Liver (tissue), 9 donors: ENCODE measurements around the gene S100A1. TPM values are rescaled to one million over a fixed set of nuclear protein-coding genes. Genes with fewer than 3 reads are reported as not detected.
A peak's percentile ranks its signal among the peaks of the same experiment; 100 is the strongest.

Experiments used
- DNase-seq: peaks from one replicate; pipeline ENCODE4 v3.0.0-alpha.2; 2017; ENCODE audit warnings: low spot score
- H3K27ac ChIP-seq, 2 donors: one replicate each; pipeline ENCODE4 v1.7.0; 2013; ENCODE audit warnings: inconsistent platforms in 2 of 2, low read length in 2 of 2, control low read depth in 1 of 2, low read depth in 1 of 2, mild to moderate bottlenecking in 1 of 2
- H3K27me3 ChIP-seq, 4 donors: one replicate each; pipeline versions ENCODE4 v1.6.1 to v1.7.0; 2013; ENCODE audit warnings: low read length in 3 of 4, inconsistent platforms in 1 of 4, mild to moderate bottlenecking in 1 of 4, moderate library complexity in 1 of 4; ENCODE audit not compliant: control insufficient read depth in 4 of 4, insufficient read depth in 4 of 4
- H3K36me3 ChIP-seq, 4 donors: one replicate each; pipeline versions ENCODE4 v1.6.1 to v1.7.0; 2013; ENCODE audit warnings: low read length in 3 of 4, mild to moderate bottlenecking in 3 of 4, low read depth in 1 of 4, moderate library complexity in 1 of 4; ENCODE audit not compliant: control insufficient read depth in 4 of 4, insufficient read depth in 3 of 4
- H3K4me1 ChIP-seq, 4 donors: one replicate each; pipeline versions ENCODE4 v1.6.1 to v1.7.0; 2013; ENCODE audit warnings: low read length in 3 of 4, mild to moderate bottlenecking in 3 of 4, moderate library complexity in 1 of 4; ENCODE audit not compliant: control insufficient read depth in 4 of 4, insufficient read depth in 4 of 4
- H3K4me3 ChIP-seq, 3 donors: one replicate each; pipeline versions ENCODE4 v1.6.1 to v1.7.0; 2013; ENCODE audit warnings: low read length in 3 of 3, control low read depth in 1 of 3, low read depth in 1 of 3, mild to moderate bottlenecking in 1 of 3
- H3K9ac ChIP-seq, 2 donors: one replicate each; pipeline ENCODE4 v1.7.0; 2013; ENCODE audit warnings: low read length in 2 of 2, mild to moderate bottlenecking in 2 of 2, moderate library complexity in 2 of 2, control low read depth in 1 of 2, low read depth in 1 of 2
- H3K9me3 ChIP-seq, 4 donors: one replicate each; pipeline versions ENCODE4 v1.6.1 to v1.7.0; 2013; ENCODE audit warnings: low read length in 3 of 4; ENCODE audit not compliant: control insufficient read depth in 4 of 4
- ATF3 ChIP-seq: IDR thresholded peaks from 2 replicates; pipeline ENCODE4 v1.6.1; 2016; ENCODE audit warnings: antibody characterized with exemption
- CTCF ChIP-seq: fragments of 150-350 bp; IDR thresholded peaks from 2 replicates; pipeline ENCODE4 v1.5.1; 2017; ENCODE audit warnings: improper control_type of control experiment, low read depth, low read length; ENCODE audit not compliant: missing input control
- EGR1 ChIP-seq, 2 donors: IDR thresholded peaks; 2 replicates each; pipeline ENCODE4 v1.6.1; 2016 to 2018; ENCODE audit warnings: antibody characterized with exemption in 2 of 2, low read depth in 2 of 2
- HNF4A ChIP-seq, 2 donors: conservative IDR thresholded peaks; 2 replicates each; pipeline ENCODE4 v1.6.1; 2016; ENCODE audit warnings: antibody characterized with exemption in 2 of 2, mild to moderate bottlenecking in 2 of 2
- HNF4G ChIP-seq: IDR thresholded peaks from 2 replicates; pipeline ENCODE4 v1.6.1; 2016; ENCODE audit warnings: antibody characterized with exemption
- MAX ChIP-seq: IDR thresholded peaks from 2 replicates; pipeline ENCODE4 v1.6.1; 2016; ENCODE audit warnings: antibody characterized with exemption
- NR2F2 ChIP-seq: IDR thresholded peaks from 2 replicates; pipeline ENCODE4 v1.6.1; 2016; ENCODE audit warnings: antibody characterized with exemption
- RAD21 ChIP-seq, 2 donors: IDR thresholded peaks; 2 replicates each; pipeline ENCODE4 v1.6.1; 2016; ENCODE audit warnings: antibody characterized with exemption in 2 of 2, mild to moderate bottlenecking in 2 of 2
- REST ChIP-seq: IDR thresholded peaks from 2 replicates; pipeline ENCODE4 v1.6.1; 2016; ENCODE audit warnings: antibody characterized with exemption, mild to moderate bottlenecking
- RXRA ChIP-seq, 2 donors: IDR thresholded peaks; 2 replicates each; pipeline ENCODE4 v1.6.1; 2017 to 2018; ENCODE audit warnings: antibody characterized with exemption in 2 of 2, mild to moderate bottlenecking in 1 of 2
- SP1 ChIP-seq: IDR thresholded peaks from 2 replicates; pipeline ENCODE4 v1.6.1; 2018; ENCODE audit warnings: antibody characterized with exemption, mild to moderate bottlenecking
- TAF1 ChIP-seq: conservative IDR thresholded peaks from 2 replicates; pipeline ENCODE4 v1.6.1; 2016; ENCODE audit warnings: antibody characterized with exemption, mild to moderate bottlenecking
- YY1 ChIP-seq: IDR thresholded peaks from 2 replicates; pipeline ENCODE4 v1.6.1; 2016; ENCODE audit warnings: antibody characterized with exemption, mild to moderate bottlenecking
- ZBTB33 ChIP-seq: IDR thresholded peaks from 2 replicates; pipeline ENCODE4 v1.6.1; 2016; ENCODE audit warnings: antibody characterized with exemption
- WGBS: extraction: QIAGEN DNeasy Blood & Tissue Kit; methylation state at CpG from one replicate; pipeline ENCODE4 v1.1.7; 2013; 5-methylcytosine and 5-hydroxymethylcytosine counted together
- polyA plus RNA-seq, 2 donors: library from polyadenylated mRNA; stranded (reverse) in 1 of 2; unstranded in 1 of 2; fragments of 200-250 nt in 1 of 2; fragments of >200 nt in 1 of 2; fragmentation: Nextera tagmentation in 1 of 2; extraction: Ambion mirVana in 1 of 2; gene quantifications; one replicate each; pipeline versions ENCODE4 v1.2.1 to v1.2.3, GENCODE V29; 2013 to 2015
- total RNA-seq, 2 donors: library from RNA; depleted of rRNA; stranded (reverse); fragments of >200 nt; gene quantifications; one replicate each; pipeline ENCODE4 v1.2.3, GENCODE V29; 2014
- donor health status: healthy.
- donor health status: healthy.
- donor health status: healthy.
- donor health status: healthy.
- donor health status: healthy.

S100A1 gene
- total and polyA plus RNA-seq, 4 donors = 0.21 to 0.33 (median 0.29) TPM

GRCh38 chr1:153626904-153627714 is 1.1 kb upstream of the S100A1 start, which contains the start of gene S100A13:
TSS of gene S100A13 (minus strand) at chr1:153627505. CDS start at chr1:153626472, 1,033 bp downstream.
- H3K9ac ChIP-seq = peak within 1 kb of the TSS; percentile 50 to 91
- DNase-seq = peak; percentile 66
- no peaks in the 10 kb centered on the region for H3K36me3 ChIP-seq
- peak within 1 kb of the TSS; percentile 59 to 79 for H3K27ac ChIP-seq
- H3K4me3 ChIP-seq = peak within 1 kb of the TSS; percentile 37 to 63 (median 43)
- H3K4me1 ChIP-seq = peaks cover 7 to 25% (median 16%) of the 10 kb centered on the region in 4 donors
- no peaks in the 10 kb centered on the region for H3K27me3 ChIP-seq
- WGBS = 7% methylated on average over 28 of the region's 28 CpGs
- TF ChIP-seq NR2F2 (peak; percentile 72), HNF4G (no peak), MAX (no peak), RXRA (IDR thresholded peaks at IDR 0.05) (no peak), TAF1 (peak; percentile 85), SP1 (peak; percentile 23), RAD21 (IDR thresholded peaks at IDR 0.05) (peak in 1 of 2 donors; percentile 42), ZBTB33 (no peak), EGR1 (IDR thresholded peaks at IDR 0.05; ENCODE audit: low read depth in 2 of 2) (peak; percentile 73 to 74)
- no peaks in the 10 kb centered on the region for H3K9me3 ChIP-seq

GRCh38 chr1:153628638-153629342 is 556 bp downstream of the S100A1 start:
- Histone ChIP-seq H3K4me3 (no peak overlapping the region), H3K9ac (no peak overlapping the region), H3K4me1 (peaks cover 7 to 29% (median 21%) of the 10 kb centered on the region in 4 donors), H3K27ac (no peak overlapping the region), H3K27me3 (no peaks in the 10 kb centered on the region), H3K9me3 (no peaks in the 10 kb centered on the region), H3K36me3 (no peaks in the 10 kb centered on the region)
- DNase-seq = no peak
- 90% methylated on average over 6 of the region's 6 CpGs for WGBS
- no peak for TF ChIP-seq RXRA (IDR thresholded peaks at IDR 0.05)
- TF ChIP-seq NR2F2 = no peak
- TF ChIP-seq ZBTB33 = no peak
- no peak for TF ChIP-seq SP1
- TF ChIP-seq ATF3 = no peak
- TF ChIP-seq EGR1 (IDR thresholded peaks at IDR 0.05; ENCODE audit: low read depth in 2 of 2) = no peak
- no peak for TF ChIP-seq CTCF
- TF ChIP-seq YY1 = no peak
- TF ChIP-seq HNF4A (conservative IDR thresholded peaks at IDR 0.05) = no peak
- no peak for TF ChIP-seq REST
